ENCODE data around the gene IFIT3. TPM values are rescaled to one million over a fixed set of nuclear protein-coding genes. Genes with fewer than 3 reads are reported as not detected.
"Not testable (repeated sequence)": the region's sequence is repeated elsewhere in the genome, so short reads cannot be mapped to it uniquely, and the experiment has no call there.

The IFIT3 gene
- total RNA-seq, 2 experiments from 2014 or later, result 0.17 to 0.35 TPM

DNA sequence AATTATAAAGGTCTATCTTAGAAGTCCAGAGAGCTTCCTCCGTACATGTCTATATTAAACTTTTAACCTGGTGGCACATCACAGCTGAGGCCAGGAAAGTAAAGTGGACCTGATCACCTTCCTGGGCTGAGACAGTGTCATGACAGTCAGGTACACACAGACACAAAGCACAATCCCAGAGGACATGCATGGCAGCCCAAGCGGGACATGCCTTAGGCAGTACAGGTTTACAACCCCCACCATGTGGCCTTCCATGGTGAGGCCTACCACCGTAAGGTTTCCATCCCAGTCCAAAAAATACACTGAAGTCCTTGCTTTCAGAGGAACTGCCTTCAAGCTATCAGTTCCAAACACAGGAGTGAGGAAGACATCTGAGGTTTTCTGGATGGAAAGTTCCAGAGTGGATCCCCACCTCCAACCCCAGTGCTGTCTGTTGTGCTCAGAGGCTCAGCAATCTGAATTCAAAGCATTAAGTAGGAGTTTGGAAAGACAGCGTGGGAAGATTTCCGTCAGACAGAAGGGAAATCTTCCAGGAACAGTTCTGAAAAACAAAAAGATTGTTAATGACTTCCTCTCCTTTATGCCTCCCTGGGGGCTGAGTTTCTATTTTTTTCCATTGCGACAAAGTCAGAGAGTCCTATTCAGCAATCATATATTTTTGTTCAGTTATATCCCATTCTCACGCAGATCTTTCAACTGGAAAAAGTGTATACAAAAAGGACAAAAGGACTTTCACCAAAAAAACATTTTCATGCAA is 20.1 kb downstream of the IFIT3 start:
- no peak for TF ChIP-seq EZH2phosphoT487 (IDR thresholded peaks at IDR 0.05; ENCODE audit: borderline replicate concordance, low read depth, low read length)
- TF ChIP-seq, protein P1, sequence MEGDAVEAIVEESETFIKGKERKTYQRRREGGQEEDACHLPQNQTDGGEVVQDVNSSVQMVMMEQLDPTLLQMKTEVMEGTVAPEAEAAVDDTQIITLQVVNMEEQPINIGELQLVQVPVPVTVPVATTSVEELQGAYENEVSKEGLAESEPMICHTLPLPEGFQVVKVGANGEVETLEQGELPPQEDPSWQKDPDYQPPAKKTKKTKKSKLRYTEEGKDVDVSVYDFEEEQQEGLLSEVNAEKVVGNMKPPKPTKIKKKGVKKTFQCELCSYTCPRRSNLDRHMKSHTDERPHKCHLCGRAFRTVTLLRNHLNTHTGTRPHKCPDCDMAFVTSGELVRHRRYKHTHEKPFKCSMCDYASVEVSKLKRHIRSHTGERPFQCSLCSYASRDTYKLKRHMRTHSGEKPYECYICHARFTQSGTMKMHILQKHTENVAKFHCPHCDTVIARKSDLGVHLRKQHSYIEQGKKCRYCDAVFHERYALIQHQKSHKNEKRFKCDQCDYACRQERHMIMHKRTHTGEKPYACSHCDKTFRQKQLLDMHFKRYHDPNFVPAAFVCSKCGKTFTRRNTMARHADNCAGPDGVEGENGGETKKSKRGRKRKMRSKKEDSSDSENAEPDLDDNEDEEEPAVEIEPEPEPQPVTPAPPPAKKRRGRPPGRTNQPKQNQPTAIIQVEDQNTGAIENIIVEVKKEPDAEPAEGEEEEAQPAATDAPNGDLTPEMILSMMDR (conservative IDR thresholded peaks at IDR 0.05; ENCODE audit: low read length), result no peak
- ChIA-PET CTCF (ENCODE audit: unreplicated experiment) (no interaction called here), POLR2A (interaction anchor here (0.6 kb wide), 1 partner anchor 196 kb away, joined by 3 read pairs; no protein-coding TSS in a partner anchor)
- H3K27ac ChIP-seq (ENCODE audit: low read depth, low read length, poor library complexity, severe bottlenecking), result no peak overlapping the region
- H3K9me2 ChIP-seq (ENCODE audit: insufficient read depth, low read length), result no peaks in the 10 kb centered on the region
- no peaks in the 10 kb centered on the region for H3K9me3 ChIP-seq (ENCODE audit: low read length)
- no peak overlapping the region for H3K4me3 ChIP-seq (ENCODE audit: low read depth, low read length, poor library complexity, severe bottlenecking)
- BruUV-seq (replicated peaks), result no TSS peak
- intact Hi-C loops (cut with micrococcal nuclease; ENCODE audit: unreplicated experiment), result no loop called here
- no peak for DNase-seq (ENCODE audit: low spot score)
- no peaks in the 10 kb centered on the region for H4K20me1 ChIP-seq (ENCODE audit: insufficient read depth, low read length)
- no peaks in the 10 kb centered on the region for H3K4me1 ChIP-seq (ENCODE audit: insufficient read depth, low read length, poor library complexity, severe bottlenecking)
- H3K36me3 ChIP-seq (ENCODE audit: insufficient read depth, low read length), result no peaks in the 10 kb centered on the region
- H2AFZ ChIP-seq (ENCODE audit: low read length), result no peak overlapping the region
- no peaks in the 10 kb centered on the region for H3K79me2 ChIP-seq (ENCODE audit: insufficient read depth, low read depth, low read length)
- no peak overlapping the region for H3K4me2 ChIP-seq (ENCODE audit: low read length)

- Histone ChIP-seq H2AFZ (ENCODE audit: low read length) (no peak overlapping the region), H3K79me2 (ENCODE audit: insufficient read depth, low read depth, low read length) (no peaks in the 10 kb centered on the region), H3K9me2 (ENCODE audit: insufficient read depth, low read length) (no peaks in the 10 kb centered on the region), H3K9me3 (ENCODE audit: low read length) (no peaks in the 10 kb centered on the region), H3K4me2 (ENCODE audit: low read length) (no peak overlapping the region), H3K4me1 (ENCODE audit: insufficient read depth, low read length, poor library complexity, severe bottlenecking) (no peaks in the 10 kb centered on the region), H3K4me3 (ENCODE audit: low read depth, low read length, poor library complexity, severe bottlenecking) (no peak overlapping the region), H3K36me3 (ENCODE audit: insufficient read depth, low read length) (no peaks in the 10 kb centered on the region), H3K27ac (ENCODE audit: low read depth, low read length, poor library complexity, severe bottlenecking) (no peak overlapping the region), H4K20me1 (ENCODE audit: insufficient read depth, low read length) (no peaks in the 10 kb centered on the region)
- intact Hi-C loops (cut with micrococcal nuclease; ENCODE audit: unreplicated experiment), result no loop called here
- BruUV-seq (replicated peaks), result no TSS peak
- TF ChIP-seq EZH2phosphoT487 (IDR thresholded peaks at IDR 0.05; ENCODE audit: borderline replicate concordance, low read depth, low read length), result no peak
- TF ChIP-seq, protein P1 (conservative IDR thresholded peaks at IDR 0.05; ENCODE audit: low read length), result no peak
- no peak for DNase-seq (ENCODE audit: low spot score)
- ChIA-PET POLR2A (no interaction called here), CTCF (ENCODE audit: unreplicated experiment) (no interaction called here)
Measured at GRCh38 chr10:89348481-89348880, 20.7 kb downstream of the IFIT3 start.

GRCh38 chr10:89348975-89349374 is 21.2 kb downstream of the IFIT3 start:
- no peak for TF ChIP-seq EZH2phosphoT487 (IDR thresholded peaks at IDR 0.05; ENCODE audit: borderline replicate concordance, low read depth, low read length)
- TF ChIP-seq, protein P1 (conservative IDR thresholded peaks at IDR 0.05; ENCODE audit: low read length), result no peak
- ChIA-PET POLR2A (no interaction called here), CTCF (ENCODE audit: unreplicated experiment) (no interaction called here)
- H3K9me3 ChIP-seq (ENCODE audit: low read length), result no peaks in the 10 kb centered on the region
- intact Hi-C loops (cut with micrococcal nuclease; ENCODE audit: unreplicated experiment), result no loop called here
- no peak overlapping the region for H2AFZ ChIP-seq (ENCODE audit: low read length)
- H4K20me1 ChIP-seq (ENCODE audit: insufficient read depth, low read length), result no peaks in the 10 kb centered on the region
- H3K4me3 ChIP-seq (ENCODE audit: low read depth, low read length, poor library complexity, severe bottlenecking), result no peak overlapping the region
- no peaks in the 10 kb centered on the region for H3K9me2 ChIP-seq (ENCODE audit: insufficient read depth, low read length)
- DNase-seq (ENCODE audit: low spot score), result no peak
- no peak overlapping the region for H3K4me2 ChIP-seq (ENCODE audit: low read length)
- H3K79me2 ChIP-seq (ENCODE audit: insufficient read depth, low read depth, low read length), result no peaks in the 10 kb centered on the region
- no peaks in the 10 kb centered on the region for H3K4me1 ChIP-seq (ENCODE audit: insufficient read depth, low read length, poor library complexity, severe bottlenecking)
- H3K36me3 ChIP-seq (ENCODE audit: insufficient read depth, low read length), result no peaks in the 10 kb centered on the region
- no TSS peak for BruUV-seq (replicated peaks)
- no peak overlapping the region for H3K27ac ChIP-seq (ENCODE audit: low read depth, low read length, poor library complexity, severe bottlenecking)

- CTCF ChIA-PET (ENCODE audit: unreplicated experiment); BruUV-seq (replicated peaks): not testable (repeated sequence)
Measured at GRCh38 chr10:89350631-89351315, 23.0 kb downstream of the IFIT3 start.

More at GRCh38 chr10:89350631-89351315, 23.0 kb downstream of the IFIT3 start:
- H3K36me3 ChIP-seq (ENCODE audit: insufficient read depth, low read length); DNase-seq (ENCODE audit: low spot score); H3K9me3 ChIP-seq (ENCODE audit: low read length); H3K4me2 ChIP-seq (ENCODE audit: low read length); H2AFZ ChIP-seq (ENCODE audit: low read length); H3K9me2 ChIP-seq (ENCODE audit: insufficient read depth, low read length); H3K4me3 ChIP-seq (ENCODE audit: low read depth, low read length, poor library complexity, severe bottlenecking); H3K79me2 ChIP-seq (ENCODE audit: insufficient read depth, low read depth, low read length); H3K4me1 ChIP-seq (ENCODE audit: insufficient read depth, low read length, poor library complexity, severe bottlenecking); H4K20me1 ChIP-seq (ENCODE audit: insufficient read depth, low read length); H3K27ac ChIP-seq (ENCODE audit: low read depth, low read length, poor library complexity, severe bottlenecking); intact Hi-C loops (cut with micrococcal nuclease; ENCODE audit: unreplicated experiment): not testable (repeated sequence)
- POLR2A ChIA-PET, result interaction anchor here (0.6 kb wide), 1 partner anchor 103 kb away, joined by 3 read pairs; no protein-coding TSS in a partner anchor
